IPS DF 6.9 (cell line): ENCODE measurements around the gene NOL3.
A peak's percentile ranks its signal among the peaks of the same experiment; 100 is the strongest.

Experiments used
- DNase-seq: peaks from one replicate; pipeline ENCODE4 v3.0.0-alpha.2; 2013; ENCODE audit warnings: low read depth, low spot score
- H3K27ac ChIP-seq: one replicate; pipeline ENCODE4 v1.5.1; 2013; ENCODE audit warnings: low read length, control low read depth
- H3K27me3 ChIP-seq: 2 replicates; pipeline ENCODE4 v1.6.1; 2013; ENCODE audit warnings: mild to moderate bottlenecking, low read length; ENCODE audit not compliant: control insufficient read depth, insufficient read depth
- H3K36me3 ChIP-seq: 2 replicates; pipeline ENCODE4 v1.6.1; 2013; ENCODE audit warnings: low read length; ENCODE audit not compliant: control insufficient read depth, insufficient read depth
- H3K4me1 ChIP-seq: 2 replicates; pipeline ENCODE4 v1.6.1; 2013; ENCODE audit warnings: low read length; ENCODE audit not compliant: control insufficient read depth, insufficient read depth
- H3K4me3 ChIP-seq: 2 replicates; pipeline ENCODE4 v1.5.1; 2013; ENCODE audit warnings: mild to moderate bottlenecking, low read length
- H3K9me3 ChIP-seq: 2 replicates; pipeline ENCODE4 v1.6.1; 2013; ENCODE audit warnings: low read length, inconsistent platforms; ENCODE audit not compliant: control insufficient read depth, insufficient read depth
- WGBS: extraction: QIAGEN DNeasy Blood & Tissue Kit; methylation state at CpG from one replicate; pipeline ENCODE4 v1.1.7; 2013; ENCODE audit warnings: mixed read lengths, missing lambda C conversion rate; ENCODE audit not compliant: insufficient read length, insufficient coverage; 5-methylcytosine and 5-hydroxymethylcytosine counted together

The NOL3 gene

DNA sequence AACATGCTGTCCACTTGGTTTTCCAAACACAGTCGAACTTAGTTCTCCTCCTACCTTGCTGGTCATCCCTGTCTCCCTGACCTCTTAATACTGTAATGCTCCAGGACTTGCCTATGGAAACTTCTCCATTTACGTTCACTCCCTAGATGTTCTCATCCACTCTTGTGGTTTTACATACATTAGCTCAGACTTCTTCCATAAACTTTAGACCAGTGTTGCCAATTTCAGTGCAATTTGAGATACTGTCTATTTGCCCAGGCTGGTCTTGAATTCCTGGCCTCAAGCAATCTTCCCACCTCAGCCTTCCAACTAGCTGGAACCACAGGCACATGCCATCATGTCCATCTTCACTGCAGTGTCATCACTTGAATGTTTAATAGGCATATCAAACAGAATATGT, 11.9 kb downstream of the NOL3 start:
- Histone ChIP-seq H3K9me3 (no peaks in the 10 kb centered on the region), H3K4me3 (no peak overlapping the region), H3K36me3 (peaks cover 5% of the 10 kb centered on the region; the same call in 1 of the 2 replicates), H3K27ac (no peak overlapping the region), H3K4me1 (peaks cover 12% of the 10 kb centered on the region), H3K27me3 (peaks cover 11% of the 10 kb centered on the region; the same call in 1 of the 2 replicates)
- DNase-seq = no peak
- WGBS = no CpG with 5 or more reads among the region's 2 CpGs

DNA sequence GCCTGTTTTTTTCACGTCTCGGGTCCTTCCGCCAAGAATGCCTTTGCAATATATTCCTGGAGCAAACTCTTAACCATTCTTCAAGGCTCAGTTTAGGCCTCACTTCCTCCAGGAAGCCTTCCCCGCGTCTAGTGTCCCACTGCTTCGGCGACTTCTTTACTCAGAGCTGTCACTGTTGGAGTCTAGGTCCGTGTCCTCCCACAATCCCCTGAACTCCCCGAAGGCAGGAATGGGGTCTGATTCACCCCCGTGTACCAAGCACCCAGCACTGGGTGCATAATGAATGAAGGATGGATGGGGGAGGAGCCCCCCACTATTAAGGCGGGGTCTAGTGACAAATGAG, 12.9 kb downstream of the NOL3 start:
- Histone ChIP-seq H3K4me1 (peaks cover 12% of the 10 kb centered on the region), H3K36me3 (peaks cover 5% of the 10 kb centered on the region; the same call in 1 of the 2 replicates), H3K4me3 (peak overlapping the region; percentile 96; the same call in 1 of the 2 replicates), H3K27ac (no peak overlapping the region), H3K27me3 (peaks cover 9% of the 10 kb centered on the region; the same call in 1 of the 2 replicates), H3K9me3 (no peaks in the 10 kb centered on the region)
- no CpG with 5 or more reads among the region's 11 CpGs for WGBS
- no peak for DNase-seq

DNA sequence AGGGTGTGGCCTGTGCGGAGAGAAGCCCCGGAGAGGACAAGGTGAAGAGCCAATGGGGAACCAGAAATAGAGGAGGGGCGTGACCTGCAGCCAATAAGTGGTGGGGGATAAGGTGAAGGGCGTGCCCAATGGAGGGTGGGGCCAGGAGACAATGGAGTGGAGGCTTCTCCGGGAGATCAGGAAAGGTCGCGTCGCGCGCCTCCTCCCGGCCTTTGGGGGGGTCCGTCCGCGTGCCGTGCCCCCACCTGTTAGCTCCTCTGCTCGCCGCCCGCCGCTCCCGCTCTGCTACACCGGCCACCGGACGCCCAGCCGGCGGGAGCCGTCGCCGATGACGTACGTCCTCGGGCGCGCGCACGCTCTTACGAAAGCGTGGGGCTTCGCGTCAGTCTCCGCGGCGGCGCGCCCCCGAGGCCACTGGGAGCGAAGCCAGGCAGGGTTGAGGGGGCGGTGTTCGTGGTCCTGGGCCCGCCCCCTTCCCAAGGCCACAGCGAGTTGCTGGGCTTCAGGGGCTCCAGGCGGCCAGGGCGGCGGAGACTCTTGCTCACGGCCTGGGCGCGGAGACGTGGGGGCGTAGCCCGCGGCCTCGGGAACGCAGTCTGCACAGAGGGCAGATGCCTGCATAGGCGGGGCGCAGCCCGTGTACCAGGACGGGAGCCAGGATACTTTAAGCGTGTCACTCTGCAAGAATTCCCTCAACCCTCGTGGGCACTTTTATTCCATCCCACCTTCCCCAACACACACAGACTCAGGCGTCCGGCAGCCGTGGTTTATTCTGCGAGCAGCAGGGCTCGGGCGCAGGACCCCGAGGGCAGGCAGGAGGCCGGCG, 13.5 kb downstream of the NOL3 start, which contains the start of gene MATCAP1:
TSS of gene MATCAP1 (minus strand) at position 337 of the 826 bp plus-strand sequence. CDS start 3,353 bp downstream, outside the sequence.
- Histone ChIP-seq H3K4me1 (peaks cover 12% of the 10 kb centered on the region), H3K4me3 (peak within 1 kb of the TSS; percentile 96; the same call in 1 of the 2 replicates), H3K9me3 (no peaks in the 10 kb centered on the region), H3K27me3 (peaks cover 9% of the 10 kb centered on the region; the same call in 1 of the 2 replicates), H3K27ac (no peak within 1 kb of the TSS), H3K36me3 (peaks cover 5% of the 10 kb centered on the region; the same call in 1 of the 2 replicates)
- WGBS = no CpG with 5 or more reads among the region's 77 CpGs
- no peak for DNase-seq

DNA sequence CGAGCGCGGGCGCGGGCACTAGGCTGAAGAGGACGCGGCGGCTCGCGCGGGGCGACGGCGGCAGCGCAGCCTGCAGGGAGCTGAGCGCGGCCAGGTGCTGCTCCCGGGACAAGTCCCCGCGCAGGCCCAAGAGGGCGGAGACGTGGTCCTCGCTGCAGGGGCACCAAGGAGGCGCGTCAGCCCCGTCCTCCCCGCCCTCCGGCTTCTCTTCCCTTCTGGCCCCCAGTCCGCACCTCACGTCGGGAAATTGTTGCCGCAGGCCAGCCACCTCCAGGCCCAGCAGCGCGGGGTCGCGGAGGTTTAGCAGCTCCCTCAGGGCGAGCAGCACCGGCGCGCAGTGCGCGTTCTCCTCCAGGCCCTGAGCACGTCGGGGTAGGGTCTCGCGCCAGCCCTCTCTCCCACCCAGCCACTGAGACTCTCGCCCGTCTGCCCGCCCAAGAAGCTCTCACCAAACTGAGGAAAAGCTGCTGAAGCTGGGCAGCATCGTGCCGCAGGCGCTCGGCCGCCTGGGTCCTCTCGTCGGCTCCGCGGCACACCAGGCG, 14.2 kb downstream of the NOL3 start:
- Histone ChIP-seq H3K27me3 (peaks cover 9% of the 10 kb centered on the region; the same call in 1 of the 2 replicates), H3K9me3 (no peaks in the 10 kb centered on the region), H3K36me3 (peaks cover 5% of the 10 kb centered on the region; the same call in 1 of the 2 replicates), H3K27ac (no peak overlapping the region), H3K4me1 (peaks cover 12% of the 10 kb centered on the region), H3K4me3 (peak overlapping the region; percentile 96; the same call in 1 of the 2 replicates)
- no peak for DNase-seq
- no CpG with 5 or more reads among the region's 59 CpGs for WGBS

DNA sequence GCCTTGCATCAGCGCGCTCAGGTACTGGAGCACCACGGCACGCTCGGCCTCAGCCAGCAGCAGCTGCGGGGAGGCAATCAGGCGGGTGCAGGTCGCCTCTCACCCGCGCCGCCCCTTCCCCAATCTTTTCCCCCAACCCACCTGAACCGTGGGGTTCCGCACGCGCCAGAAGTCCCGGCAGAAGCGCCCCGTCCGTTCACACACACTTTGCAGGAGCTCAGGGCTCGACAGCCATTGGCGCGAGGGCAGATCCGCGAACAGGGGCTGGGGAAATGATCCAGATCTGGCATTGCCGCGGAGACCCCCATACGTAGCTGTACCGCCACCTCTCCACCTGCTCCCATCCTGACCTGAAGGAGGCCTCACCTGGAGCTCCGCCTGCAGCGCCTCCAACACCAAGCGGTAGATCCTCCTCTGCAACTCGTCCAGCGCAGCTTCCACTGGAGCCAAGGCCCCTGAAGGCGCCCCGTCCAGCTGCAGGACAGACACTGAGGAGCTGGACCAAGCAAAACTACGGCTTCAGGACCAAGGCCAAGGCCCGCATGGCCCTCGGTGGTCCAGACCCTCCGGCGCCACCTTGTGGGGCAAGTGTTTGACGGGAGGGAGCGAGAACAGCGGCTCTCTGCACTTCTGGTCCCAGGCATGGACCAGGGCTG, 14.8 kb downstream of the NOL3 start:
- Histone ChIP-seq H3K4me1 (peaks cover 12% of the 10 kb centered on the region), H3K4me3 (peak overlapping the region; percentile 96; the same call in 1 of the 2 replicates), H3K27me3 (peaks cover 9% of the 10 kb centered on the region; the same call in 1 of the 2 replicates), H3K36me3 (peaks cover 5% of the 10 kb centered on the region; the same call in 1 of the 2 replicates), H3K27ac (no peak overlapping the region), H3K9me3 (no peaks in the 10 kb centered on the region)
- no CpG with 5 or more reads among the region's 43 CpGs for WGBS
- DNase-seq = no peak

DNA sequence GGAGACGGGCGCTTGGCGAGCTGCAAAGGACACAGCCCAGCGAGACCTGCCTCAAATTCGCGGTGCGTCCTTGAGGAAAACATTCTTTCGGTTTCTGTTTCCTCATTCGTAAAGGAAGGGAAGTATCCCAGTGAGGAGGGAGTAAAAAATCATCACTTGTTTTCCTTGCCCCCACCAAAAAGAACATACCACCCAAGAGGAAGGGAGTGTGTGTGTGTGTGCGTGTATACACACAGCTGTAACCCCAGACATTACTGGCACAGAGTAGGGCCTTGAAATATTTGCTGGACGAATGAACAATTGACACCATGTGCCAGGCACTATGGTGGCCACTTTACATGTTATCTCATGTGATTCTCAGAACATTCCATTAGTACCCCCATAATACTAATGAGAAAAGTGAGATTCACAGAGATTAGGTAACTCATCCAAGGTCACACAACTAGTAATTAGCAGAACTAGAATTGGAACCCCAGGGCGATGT, 15.4 kb downstream of the NOL3 start:
- H3K4me3 ChIP-seq = no peak overlapping the region
- peaks cover 12% of the 10 kb centered on the region for H3K4me1 ChIP-seq
- peaks cover 9% of the 10 kb centered on the region; the same call in 1 of the 2 replicates for H3K27me3 ChIP-seq
- peaks cover 5% of the 10 kb centered on the region; the same call in 1 of the 2 replicates for H3K36me3 ChIP-seq
- no CpG with 5 or more reads among the region's 12 CpGs for WGBS
- no peak for DNase-seq
- no peaks in the 10 kb centered on the region for H3K9me3 ChIP-seq
- no peak overlapping the region for H3K27ac ChIP-seq

DNA sequence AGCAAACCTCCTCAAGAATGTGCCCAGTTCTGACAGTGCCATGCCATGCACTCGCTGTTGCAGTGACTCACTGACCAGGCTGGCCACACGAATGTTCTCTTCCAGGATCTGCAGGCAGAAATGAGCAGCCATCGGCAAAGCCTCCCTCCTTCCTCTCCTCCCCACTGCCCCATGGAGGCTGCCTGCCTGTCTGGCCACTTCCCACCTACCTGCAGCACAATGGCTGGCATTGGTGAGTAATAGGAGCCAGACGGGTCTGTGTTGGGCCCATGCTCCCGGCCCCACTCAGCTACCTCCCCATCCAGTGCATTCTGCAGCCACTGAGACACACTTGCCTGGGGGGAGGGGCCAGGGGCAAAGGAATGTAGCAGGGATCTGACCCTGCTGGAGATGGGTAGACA, 16.2 kb downstream of the NOL3 start:
- H3K4me3 ChIP-seq = no peak overlapping the region
- H3K36me3 ChIP-seq = peaks cover 5% of the 10 kb centered on the region; the same call in 1 of the 2 replicates
- peaks cover 9% of the 10 kb centered on the region; the same call in 1 of the 2 replicates for H3K27me3 ChIP-seq
- no peak overlapping the region for H3K27ac ChIP-seq
- WGBS = no CpG with 5 or more reads among the region's 5 CpGs
- H3K9me3 ChIP-seq = no peaks in the 10 kb centered on the region
- H3K4me1 ChIP-seq = peaks cover 12% of the 10 kb centered on the region
- no peak for DNase-seq

DNA sequence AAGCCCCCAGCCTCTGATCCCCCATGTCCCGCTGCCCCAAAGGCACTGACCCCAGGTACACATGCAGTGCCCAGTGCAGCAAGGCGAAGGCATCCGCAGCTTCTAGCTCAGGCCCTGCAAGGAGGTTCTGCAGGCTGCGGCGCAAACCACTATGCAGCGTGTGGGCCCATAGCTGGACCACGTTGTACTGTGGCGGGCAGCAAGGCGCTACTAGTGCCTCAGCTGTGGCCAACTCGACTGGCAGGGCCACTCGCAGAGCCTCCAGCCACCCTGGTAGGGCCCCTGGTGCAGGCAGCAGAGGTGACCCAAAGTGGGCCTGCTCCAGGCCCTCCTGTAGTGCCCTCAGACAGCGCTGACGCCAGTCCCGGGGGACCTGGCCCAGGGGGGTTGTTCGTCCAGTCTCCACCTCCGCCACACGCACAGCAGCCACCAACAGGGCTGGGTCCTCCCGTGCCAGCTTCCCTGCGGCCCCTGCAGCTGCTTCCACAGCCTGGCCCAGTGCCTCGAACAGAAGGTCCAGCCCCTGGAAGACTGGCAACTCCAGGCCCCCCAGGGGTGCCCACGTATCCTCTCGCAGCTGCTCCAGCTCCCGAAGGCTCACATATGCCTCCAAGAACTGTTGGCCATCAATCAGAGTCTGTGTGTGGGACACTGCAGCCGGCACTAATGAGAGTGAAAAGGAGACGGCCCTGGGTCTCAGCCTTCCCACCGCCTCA, 17.0 kb downstream of the NOL3 start:
- Histone ChIP-seq H3K4me3 (no peak overlapping the region), H3K36me3 (peaks cover 5% of the 10 kb centered on the region; the same call in 1 of the 2 replicates), H3K9me3 (no peaks in the 10 kb centered on the region), H3K4me1 (peaks cover 12% of the 10 kb centered on the region), H3K27ac (no peak overlapping the region), H3K27me3 (peaks cover 9% of the 10 kb centered on the region; the same call in 1 of the 2 replicates)
- no CpG with 5 or more reads among the region's 26 CpGs for WGBS
- DNase-seq = no peak

DNA sequence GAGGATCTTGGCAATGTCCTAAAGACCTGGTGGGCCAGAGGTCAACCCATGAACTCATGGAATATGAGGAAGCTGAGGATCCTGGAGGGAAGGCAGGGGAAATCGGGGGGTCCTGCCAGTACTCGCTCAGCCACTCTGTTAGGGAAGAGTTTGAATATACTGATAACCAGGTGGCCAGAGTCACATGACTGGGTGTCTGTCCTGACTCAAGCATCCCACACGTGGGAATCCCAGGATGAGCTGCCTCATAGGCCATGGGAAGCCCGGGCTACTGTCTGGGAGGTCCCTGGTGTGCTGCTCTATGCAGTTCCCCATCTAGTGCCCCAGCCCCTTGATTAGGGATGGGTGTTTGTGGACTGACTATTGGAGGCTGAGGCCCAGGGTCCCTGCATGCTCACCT, 18.0 kb downstream of the NOL3 start:
- Histone ChIP-seq H3K4me3 (no peak overlapping the region), H3K27ac (no peak overlapping the region), H3K27me3 (peaks cover 9% of the 10 kb centered on the region; the same call in 1 of the 2 replicates), H3K9me3 (no peaks in the 10 kb centered on the region), H3K36me3 (peaks cover 5% of the 10 kb centered on the region; the same call in 1 of the 2 replicates), H3K4me1 (peaks cover 14% of the 10 kb centered on the region)
- WGBS = no CpG with 5 or more reads among the region's 4 CpGs
- no peak for DNase-seq
